GM15510 (cell line): Measurements from ENCODE around the gene NOD1.

ENCODE experiments used
- POLR2A ChIP-seq: IDR thresholded peaks from 3 replicates; pipeline ENCODE4 v1.6.1; 2011; ENCODE audit warnings: borderline replicate concordance; ENCODE audit not compliant: insufficient read length; ENCODE audit errors: extremely low read depth

Gene NOD1

DNA sequence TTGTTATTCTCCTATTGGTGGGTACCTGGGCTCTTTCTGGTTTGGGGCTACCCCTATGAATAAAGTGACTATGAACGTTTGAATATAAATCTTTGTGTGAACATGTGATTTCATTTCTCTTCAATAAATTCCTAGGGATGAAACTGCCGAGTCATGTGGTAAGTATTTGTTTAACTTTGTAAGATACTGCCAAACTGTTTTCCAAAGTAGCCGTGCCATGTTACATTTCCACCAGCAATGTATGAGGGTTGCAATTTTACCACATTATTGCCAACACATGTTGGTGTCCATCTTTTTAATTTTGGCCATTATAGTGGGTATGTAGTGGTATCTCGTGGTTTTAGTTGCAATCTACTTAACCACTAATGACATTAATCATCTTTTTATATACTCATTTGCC, 99.5 kb downstream of the NOD1 start:
- TF ChIP-seq POLR2A = no peak

DNA sequence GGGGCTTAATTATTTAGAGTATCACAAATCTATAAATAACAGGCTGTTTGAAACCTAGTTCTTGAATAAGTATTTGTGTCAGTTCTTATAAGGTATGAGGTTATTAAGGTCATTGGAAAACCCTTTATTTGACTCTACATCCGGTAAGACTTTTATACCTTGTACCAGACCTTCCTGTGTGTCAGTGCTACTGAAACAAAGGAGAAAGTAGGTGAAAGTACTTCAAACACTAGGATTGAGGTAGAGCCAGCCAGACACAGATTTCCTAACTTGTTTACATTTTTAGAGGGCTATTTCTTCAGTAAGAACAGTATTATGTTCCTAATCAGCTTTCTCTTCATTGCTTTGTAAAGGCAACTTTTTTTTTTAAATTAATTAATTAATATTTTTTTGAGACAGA, 100.3 kb downstream of the NOD1 start:
- TF ChIP-seq POLR2A = no peak
